AML-193 (cell line): Measurements from ENCODE around the gene CD8B.
A peak's percentile ranks its signal among the peaks of the same experiment; 100 is the strongest.
"Not testable (repeated sequence)": the region's sequence is repeated elsewhere in the genome, so short reads cannot be mapped to it uniquely, and the experiment has no call there.

Experiments
- DNase-seq, 2 experiments: peaks; one replicate each; lab custom pipeline; 2025; lab: John Stamatoyannopoulos, UW

Gene CD8B

DNA sequence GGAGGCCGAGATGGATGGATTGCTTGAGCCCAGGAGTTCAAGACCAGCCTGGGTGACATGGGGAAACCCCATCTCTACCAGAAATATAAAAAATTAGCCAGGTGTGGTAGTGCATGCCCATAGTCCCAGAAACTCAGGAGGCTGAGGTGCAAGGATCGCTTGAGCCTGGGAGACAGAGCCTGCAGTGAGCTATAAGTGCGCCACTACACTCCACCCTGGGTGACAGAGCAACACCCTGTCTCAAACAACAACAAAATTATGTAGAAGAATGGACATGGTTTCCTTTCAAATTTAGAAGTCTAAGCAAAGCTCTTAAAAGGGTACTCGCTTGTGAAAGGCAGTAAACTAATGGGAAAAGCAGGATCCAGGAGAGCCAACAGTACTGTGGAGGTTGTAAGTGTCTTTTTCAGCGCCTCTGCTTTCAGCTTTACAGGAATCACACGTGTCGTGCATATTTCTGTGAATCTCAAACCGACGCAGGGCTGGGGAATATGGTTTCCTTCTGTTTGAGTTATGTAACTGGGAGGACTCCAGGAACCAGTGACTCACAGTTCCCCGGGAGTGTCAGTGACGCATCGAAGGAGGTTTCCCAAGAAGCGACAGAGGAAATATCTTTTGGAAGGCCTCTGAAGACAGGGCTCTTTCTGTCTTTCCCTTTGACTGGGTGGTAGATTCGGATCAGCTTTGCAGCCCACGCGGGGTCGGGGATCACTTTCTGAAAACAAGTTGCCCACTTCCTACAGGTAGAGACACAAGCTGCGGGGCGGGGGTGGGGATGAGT lies 24.6 kb downstream of the CD8B start:
- peak; percentile 46 to 58 for DNase-seq

DNA sequence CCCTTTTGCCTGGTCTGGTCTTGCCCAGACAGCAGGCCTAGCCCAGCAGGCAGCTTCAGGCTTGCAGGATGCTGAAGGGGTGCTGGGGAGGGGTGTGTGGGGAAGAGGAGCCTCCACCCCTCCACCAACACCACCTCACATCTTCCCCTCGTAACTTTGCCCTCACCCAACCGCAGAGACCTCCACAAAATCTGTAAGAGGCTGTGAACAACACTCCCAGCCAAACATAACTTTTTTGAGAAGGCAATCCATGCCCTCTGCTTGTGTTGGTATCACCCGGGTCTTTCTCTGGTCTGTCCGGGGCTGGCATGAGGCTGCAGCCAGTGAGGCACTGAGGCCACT lies 26.2 kb downstream of the CD8B start:
- not testable (repeated sequence) for DNase-seq

DNA sequence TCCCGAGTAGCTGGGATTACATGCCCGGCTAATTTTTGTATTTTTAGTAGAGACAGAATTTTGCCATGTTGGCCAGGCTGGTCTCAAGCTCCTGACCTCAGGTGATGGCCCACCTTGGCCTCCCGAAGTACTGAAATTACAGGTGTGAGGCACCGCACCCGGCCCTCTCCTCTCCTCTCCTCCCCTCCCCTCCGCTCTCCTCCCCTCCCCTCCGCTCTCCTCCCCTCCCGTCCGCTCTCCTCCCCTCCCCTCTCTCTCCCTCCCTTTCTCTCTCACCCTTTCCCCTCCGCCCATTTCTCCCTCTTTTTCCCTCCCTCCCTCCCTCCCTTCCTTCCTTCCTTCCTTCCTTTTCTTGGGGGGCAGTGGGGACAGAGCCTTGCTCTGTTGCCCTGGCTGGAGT lies 28.4 kb downstream of the CD8B start:
- no peak for DNase-seq

DNA sequence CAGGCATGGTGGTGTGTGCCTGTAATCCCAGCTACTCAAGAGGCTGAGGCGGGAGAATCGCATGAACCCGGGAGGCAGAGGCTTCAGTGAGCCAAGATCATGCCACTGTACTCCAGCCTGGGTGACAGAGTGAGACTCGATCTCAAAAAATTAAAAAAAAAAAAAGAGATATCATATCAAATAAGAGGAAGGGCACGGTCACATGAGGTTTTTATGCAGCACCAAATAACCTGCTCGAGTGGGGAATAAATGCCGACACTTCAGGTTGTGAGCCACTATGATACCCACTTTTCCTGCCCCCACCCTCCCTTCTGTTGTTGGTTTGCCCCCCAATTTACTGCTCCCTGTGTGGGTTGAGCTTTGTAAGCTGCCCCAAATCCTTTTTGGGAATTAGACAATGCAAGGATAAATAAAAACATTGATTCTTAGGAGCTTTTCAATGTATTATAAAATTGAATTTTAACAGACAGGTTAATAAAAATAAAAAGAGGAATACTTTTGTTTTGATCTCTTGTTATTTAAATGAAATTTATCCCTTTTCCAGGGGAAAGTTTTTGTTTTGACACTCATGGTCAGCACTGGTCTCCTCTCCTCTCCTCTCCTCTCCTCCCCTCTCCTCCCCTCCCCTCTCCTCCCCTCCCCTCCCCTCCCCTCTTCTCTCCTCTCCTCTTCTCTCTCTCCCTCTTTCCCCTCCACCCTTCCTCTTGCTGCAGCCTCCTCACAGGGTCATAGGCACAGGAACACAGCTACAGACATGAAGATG lies 29.2 kb downstream of the CD8B start:
- no peak for DNase-seq

DNA sequence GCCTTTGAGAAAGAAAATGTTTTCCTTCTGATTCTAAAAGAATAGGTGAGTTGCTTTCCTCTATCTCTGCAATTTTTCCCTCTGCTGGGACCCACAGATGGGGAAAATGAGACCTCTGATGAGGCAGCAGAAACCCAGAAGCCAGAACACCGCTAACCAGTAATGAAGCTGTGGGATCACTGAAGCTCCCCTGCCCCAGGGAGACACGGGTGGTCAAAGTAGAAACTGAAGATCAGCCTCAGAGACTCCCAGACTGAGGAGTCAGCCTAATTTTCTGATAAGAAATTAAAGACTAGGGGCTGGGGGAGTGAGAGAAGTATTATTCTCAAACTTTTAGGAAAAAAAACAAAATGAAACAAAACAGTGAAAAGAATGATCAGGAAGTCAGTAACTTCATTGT lies 30.1 kb downstream of the CD8B start:
- DNase-seq = no peak

DNA sequence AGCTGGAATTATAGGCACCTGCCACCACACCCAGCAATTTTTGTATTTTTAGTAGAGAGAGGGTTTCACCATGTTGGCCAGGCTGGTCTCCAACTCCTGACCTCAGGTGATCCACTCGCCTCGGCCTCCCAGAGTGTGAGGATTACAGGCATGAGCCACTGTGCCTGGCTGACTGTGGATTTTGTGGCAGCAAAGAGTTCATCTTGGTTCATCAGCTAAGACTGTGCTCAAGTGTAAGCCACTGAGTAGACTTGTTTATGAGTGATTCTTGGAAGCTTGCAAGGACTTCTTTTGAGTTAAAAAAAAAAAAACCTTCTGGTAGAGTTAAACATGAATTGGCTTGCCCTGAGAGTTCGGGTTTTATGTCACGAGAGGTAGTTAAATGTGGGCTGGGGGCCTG lies 34.7 kb downstream of the CD8B start:
- DNase-seq = no peak

DNA sequence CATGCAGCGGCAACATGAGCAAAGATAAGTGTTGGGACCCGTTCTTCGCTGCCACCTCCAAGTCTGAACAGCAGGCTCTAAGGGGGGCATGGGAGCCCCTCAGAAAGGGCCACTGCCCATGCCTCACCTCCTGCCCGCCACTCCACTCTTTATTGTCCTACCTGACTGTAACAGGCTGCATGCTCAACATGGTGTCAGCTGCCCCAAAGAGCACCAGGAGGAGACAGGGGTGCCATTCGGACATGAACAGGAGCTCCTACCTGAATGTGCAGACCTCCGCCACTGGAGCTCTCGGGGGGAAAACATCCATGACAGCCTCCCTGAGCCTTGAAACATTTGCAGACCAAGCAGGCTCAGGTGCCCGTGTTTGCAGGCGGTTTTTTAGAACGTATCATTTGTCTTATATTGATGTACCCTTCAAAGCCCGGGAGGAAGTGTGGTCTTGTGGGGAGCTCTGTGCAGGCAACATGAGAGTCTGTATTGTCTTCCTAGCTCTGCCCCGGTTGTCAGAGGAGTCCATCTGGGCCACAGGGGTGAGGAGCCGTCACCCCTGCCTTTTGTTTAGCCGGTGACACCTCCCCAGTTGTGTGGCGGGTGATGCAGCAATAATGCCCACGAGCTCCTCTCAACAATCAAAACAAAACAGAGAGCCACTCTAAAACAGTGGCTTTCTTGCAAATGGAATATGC lies 35.8 kb downstream of the CD8B start:
- no peak for DNase-seq

DNA sequence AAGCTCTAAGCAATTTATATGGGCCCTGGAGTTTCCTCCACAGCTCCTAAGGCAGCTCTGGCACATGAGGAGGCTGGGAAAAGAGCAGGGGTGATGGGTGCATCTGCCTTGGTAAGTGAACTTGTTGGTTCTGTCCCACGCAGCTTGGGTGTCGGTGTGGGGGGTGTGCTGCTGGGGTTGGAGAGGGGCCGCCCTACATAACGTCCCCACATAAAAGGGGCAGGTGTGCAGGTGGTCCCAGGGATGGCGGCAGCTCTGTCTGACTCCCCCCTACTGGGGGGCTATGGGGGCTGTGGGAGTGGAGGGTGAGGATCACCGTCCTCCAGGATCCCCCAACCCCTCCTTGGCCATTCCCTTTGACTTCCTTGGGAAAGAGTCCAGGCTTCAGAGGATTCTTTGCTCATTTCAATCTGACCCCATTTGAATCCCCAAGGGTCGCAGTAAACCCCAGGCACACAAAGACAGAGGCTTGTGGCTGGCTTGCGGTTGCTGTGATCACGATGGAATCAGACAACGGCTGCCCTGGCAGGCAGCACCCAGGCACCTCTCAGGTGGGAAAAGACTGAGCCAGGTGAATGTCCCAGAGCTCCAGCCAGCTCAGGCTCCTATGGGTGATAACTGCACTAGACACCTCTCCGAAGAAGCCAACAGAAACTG lies 36.5 kb downstream of the CD8B start:
- DNase-seq = no peak

DNA sequence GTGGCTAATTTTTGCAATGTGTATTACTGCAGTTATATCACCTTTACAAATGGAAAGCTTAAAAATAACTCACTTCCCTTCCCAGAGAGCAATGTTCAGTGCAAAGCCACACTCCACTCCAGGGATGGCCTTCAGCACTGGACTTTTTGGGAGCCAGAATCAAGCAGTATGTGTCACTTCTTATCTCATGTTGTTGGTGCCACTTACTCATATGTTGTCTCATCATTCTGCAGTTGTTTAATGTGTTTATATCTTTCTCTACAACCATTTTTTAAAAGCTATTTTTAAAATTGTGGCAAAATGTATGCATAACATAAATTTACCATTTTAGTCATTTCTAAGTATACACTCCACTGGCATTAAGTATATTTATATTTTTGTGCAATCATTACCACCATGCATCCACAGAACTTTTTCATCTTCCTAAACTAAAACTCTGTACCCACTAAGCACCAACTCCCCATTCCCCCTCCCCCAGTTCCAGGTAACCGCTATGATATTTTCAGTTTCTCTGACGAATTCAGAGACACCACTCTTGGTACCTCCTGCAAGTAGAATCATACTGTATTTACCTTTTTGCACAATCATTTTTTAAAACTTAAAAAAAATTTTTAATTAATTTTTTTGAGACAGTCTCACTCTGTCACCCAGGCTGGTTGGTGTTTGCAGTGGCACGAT lies 38.9 kb downstream of the CD8B start:
- no peak for DNase-seq

DNA sequence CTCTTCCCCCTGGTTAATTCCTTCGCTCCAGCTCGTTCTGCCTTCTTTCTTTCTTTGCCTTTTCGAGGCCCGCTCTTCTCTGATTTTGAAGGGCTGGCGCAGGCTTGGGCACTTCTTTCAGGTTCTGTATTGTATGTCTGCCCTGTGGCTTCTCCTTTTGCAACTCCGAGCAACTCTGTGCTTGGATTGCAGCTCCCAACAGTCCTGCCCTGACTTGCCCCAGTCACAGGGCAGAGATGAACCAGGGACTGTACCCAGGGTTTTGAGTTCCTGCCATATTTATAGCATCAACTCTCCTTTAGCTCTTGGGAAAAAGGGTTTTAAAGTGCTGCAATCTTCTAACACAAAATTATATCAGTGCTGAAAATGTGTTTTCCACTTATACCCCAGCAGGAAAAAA lies 39.8 kb downstream of the CD8B start:
- DNase-seq = no peak

DNA sequence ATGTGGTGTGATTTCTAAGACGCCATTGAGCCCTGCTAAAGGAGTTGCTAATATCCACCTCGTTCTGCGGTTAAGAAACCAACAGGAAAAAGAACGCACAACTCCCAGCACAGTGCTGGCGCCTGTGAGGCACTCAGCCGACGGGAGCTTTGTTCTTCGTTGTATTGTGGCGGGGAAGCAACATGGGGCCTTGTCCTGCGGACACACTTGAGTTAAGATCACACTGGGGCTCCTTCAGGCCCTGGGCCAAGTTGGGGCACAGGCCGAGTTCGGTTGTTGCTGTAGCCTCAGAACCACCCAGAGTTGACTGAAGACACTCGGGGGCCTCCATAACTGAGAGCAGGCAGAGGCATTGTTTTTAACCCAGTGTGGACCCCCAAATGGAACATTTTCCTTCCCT lies 40.4 kb downstream of the CD8B start:
- DNase-seq = no peak

DNA sequence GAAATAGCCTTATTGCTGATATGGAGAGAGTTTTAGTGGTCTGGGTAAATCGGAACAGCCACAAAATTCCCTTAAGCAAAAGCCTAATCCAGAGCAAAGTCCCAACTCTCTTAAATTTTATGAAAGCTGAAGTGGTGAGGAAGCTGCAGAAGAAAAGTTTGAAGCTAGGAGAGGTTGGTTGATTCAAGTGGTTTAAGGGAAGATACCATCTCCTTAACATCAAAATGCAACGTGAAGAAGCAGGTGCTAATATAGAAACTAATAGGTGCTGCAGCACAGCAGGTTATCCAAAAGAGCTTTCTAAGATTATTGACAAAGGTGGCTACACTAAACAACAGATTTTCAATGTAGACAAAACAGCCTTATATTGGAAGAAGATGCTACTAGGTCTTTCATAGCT lies 42.7 kb downstream of the CD8B start:
- no peak for DNase-seq

DNA sequence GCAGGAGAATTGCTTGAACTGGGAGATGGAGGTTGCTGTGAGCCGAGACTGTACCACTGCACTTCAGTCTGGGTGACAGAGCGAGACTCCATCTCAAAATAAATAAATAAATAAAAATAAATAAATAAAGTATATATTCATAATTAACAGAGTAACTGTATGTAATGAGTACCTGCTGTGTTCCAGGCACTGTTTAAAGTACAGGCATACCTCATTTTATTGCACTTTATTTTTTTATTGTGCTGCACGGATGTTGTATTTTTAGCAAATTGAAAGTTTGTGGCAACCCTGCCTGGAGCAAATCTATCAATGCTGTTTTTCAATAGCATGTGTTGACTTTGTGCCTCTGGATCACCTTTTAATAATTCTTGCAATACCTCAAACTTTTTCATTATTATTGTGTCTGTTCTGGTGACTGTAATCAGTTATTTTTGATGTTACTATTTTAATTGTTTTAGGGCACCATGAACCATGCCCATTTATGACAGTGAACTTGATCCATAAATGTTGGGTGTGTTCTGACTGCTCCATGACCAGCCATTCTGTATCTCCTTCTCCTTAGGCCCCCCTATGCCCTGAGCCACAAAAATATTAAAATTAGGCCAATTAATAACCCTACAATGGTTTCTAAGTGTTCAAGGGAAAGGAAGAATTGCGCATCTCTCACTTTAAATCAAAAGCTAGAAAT lies 43.4 kb downstream of the CD8B start:
- no peak for DNase-seq

DNA sequence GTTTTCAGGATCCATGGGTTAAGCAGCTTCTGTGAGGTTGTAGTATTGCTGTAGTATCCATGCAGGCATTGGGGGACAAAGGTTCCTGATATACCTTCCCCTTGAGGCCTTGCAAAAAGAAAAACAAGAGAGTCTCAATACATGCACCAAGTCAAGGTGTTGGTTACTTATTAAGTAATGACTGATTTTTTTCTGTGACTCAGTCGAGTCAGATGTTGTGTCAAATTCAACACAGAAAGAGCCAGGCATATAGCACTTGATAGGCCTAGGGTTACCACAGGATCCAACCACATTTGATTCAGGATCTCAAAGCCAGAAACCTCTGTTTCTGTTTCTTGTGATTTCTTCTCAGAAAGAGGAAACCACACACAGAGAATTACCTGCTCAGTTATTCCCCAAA lies 46.1 kb downstream of the CD8B start:
- no peak for DNase-seq

DNA sequence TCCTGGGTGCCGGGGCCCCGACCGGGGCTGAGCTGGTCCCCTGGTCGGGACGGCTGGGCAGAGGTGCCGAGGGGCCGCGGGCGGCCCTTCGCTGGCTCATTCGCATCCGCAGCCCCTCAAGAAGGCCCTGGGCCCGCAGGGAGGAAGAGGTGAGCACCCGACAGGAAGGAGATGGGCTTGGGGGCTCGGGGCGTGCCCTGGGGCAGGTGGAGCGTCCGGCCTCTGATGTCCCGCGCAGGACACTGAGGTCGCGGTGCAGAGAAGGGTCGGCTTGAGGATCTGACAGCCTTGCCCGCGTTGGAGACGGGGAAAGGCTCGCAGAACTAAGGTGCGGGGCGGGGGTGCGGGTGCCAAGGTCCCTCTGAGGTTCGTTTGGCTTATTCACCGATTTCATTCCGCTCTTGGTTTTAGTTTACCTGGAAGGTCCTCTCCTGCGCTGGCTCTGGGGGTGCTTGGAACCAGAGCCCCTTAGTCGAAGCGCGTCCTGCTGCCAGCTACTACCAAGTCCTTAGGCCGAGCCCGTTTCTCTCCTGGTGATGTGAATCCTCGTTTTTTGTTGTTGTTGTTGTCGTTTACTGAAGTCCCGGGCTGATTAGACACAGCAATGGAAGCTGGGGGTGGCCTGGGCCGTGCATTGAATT lies 52.1 kb downstream of the CD8B start:
- DNase-seq = no peak

DNA sequence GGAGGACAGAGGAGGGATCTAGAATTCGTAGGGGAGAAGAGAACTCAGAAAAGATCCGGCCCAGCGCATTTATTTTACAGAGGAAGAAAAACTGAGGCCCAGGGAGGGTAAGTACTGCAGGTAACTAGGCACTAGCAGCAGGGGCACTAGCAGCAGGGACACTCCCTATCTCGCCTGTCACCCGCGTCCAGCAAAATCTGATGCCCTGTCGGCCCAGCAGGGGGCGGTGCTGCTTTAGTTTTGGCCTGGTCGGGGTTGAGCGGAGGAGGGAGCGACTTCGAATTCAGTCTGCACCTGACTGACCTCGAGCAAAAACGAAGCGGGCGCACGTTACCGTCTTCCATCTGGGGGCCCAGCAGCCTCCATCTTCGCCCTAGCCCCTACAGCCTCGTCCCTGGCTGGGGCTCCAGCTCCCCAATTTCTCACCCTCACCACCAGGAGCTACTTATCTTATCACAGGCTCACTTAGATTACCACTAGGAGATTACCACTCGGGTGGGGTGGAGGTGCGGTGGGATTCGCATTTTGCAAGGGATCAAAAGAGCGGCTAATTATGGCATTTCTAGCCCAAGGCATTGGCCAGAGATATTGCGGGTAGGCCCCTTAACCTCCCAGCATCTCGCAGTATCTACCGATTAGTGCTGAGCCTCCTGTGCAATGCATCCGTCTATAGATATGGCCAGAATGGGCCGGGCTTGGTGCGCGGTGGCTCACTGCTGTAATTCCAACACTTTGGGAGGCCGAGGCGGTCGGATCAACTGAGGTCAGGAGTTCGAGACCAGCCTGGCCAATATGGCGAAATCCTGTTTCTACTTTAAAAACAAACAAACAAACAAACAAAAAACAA lies 53.1 kb downstream of the CD8B start:
- DNase-seq = peak; percentile 60 to 70

DNA sequence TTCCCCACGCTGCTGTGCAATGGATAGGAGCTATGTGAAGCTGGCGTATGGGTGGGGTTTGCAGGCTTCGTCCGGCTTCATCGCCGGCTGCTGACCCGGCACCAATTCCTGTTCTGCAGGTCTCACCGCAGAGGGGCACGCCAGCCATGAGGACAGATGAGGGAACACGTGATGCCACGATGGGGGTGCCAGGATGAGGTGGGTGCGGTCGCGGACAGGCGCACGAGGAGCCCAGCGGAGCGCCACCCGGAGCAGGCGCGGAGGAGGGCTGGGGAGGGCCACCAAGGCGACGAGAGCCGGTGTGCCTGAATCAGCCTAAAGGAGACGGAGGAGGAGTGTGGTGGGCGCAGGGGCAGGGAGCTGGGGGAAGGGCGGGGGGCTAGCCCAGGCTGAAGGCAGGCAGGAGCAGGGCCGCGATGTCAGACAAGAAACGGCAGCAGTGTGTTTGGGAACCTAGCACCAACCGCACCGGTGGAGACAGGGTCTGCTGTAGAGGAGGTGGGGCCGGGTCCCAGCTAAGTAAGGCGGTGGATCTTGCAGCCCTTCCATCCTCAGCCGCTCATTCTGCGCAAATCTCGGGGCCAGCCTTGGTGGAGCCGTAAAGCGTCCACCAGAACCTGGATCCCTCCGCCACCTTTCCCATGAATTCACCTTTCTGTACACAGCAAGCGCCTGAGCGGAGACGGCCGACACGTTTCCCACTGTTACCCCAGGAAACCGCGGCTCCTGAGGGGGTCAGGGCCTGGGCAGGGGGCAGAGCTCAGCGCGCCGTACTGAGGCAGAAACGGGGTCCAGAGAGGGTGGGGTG lies 54.0 kb downstream of the CD8B start:
- no peak for DNase-seq

DNA sequence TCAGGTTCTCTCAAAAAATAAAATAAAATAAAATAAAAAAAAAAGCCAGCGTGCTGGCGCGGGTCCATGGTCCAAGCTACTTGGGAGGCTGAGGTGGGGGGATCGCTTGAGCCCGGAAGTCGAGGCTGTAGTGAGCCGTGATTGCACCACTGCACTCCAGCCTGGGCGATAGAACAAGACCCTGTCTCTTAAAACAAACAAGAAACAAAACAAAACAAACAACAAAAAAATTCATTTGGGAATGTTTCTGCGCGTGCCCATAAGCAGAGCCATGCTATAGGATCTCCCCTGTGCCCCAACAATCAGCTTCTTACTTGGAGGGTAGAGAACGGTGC lies 54.6 kb downstream of the CD8B start:
- no peak for DNase-seq
